ENCODE results near the gene CTNNA1.

GRCh38 chr5:138770977-138771376 is 17.8 kb downstream of the CTNNA1 start:
- TF ChIP-seq ZNF274 (IDR thresholded peaks at IDR 0.05; ENCODE audit: low read depth, low read length) (no peak), SUZ12 (IDR thresholded peaks at IDR 0.05; ENCODE audit: extremely low read depth, insufficient read depth, insufficient read length) (no peak), YY1 (IDR thresholded peaks at IDR 0.05; ENCODE audit: insufficient read depth, insufficient read length) (no peak)
